Colonic mucosa (tissue), 4 donors: ENCODE data around the gene EHBP1. TPM values are rescaled to one million over a fixed set of nuclear protein-coding genes. Genes with fewer than 3 reads are reported as not detected.

Experiments
- DNase-seq: peaks from one replicate; pipeline ENCODE4 v3.0.0-alpha.2; 2020
- H3K27ac ChIP-seq: fragments of 200-600 bp; one replicate; pipeline ENCODE4 v1.8.0; 2021
- H3K27me3 ChIP-seq: fragments of 200-600 bp; one replicate; pipeline ENCODE4 v1.8.0; 2021
- H3K36me3 ChIP-seq: fragments of 200-600 bp; one replicate; pipeline ENCODE4 v1.8.0; 2021
- H3K4me1 ChIP-seq: fragments of 200-600 bp; one replicate; pipeline ENCODE4 v1.8.0; 2021; ENCODE audit warnings: mild to moderate bottlenecking
- H3K4me3 ChIP-seq: fragments of 200-600 bp; one replicate; pipeline ENCODE4 v1.8.0; 2021
- H3K9ac ChIP-seq, 2 donors: one replicate each; pipeline ENCODE4 v1.7.0; 2013; ENCODE audit warnings: control low read depth in 2 of 2, low read depth in 2 of 2, low read length in 2 of 2
- H3K9me3 ChIP-seq: fragments of 200-600 bp; one replicate; pipeline ENCODE4 v1.8.0; 2021
- intact Hi-C: fragments of 100-400 bp; cut with DNase I; formaldehyde crosslinking; loops from one replicate; pipeline ENCODE4 v1.14.1; 2022
- total RNA-seq, 2 donors: library from RNA; stranded (reverse); fragmentation: NEBNext Ultra II Directional in 1 of 2; extraction: Animal tissue kit (Norgen Biotek cat#: 25700) in 1 of 2; gene quantifications; one replicate each; pipeline ENCODE4 v1.2.1, GENCODE V29; 2021
- TF ChIP-seq, protein P1 (sequence below): fragments of 200-600 bp; IDR thresholded peaks from one replicate; pipeline ENCODE4 v1.8.0; 2022; ENCODE audit warnings: antibody characterized with exemption, mild to moderate bottlenecking
- donor health status: healthy.
- donor health status: DM: no; HTN: no; CAD: no.
- donor health status: DM: no; HTN: no; CAD: no.

EHBP1 gene
- total RNA-seq, 2 donors from 2014 or later = 23.6 to 32.7 TPM

DNA sequence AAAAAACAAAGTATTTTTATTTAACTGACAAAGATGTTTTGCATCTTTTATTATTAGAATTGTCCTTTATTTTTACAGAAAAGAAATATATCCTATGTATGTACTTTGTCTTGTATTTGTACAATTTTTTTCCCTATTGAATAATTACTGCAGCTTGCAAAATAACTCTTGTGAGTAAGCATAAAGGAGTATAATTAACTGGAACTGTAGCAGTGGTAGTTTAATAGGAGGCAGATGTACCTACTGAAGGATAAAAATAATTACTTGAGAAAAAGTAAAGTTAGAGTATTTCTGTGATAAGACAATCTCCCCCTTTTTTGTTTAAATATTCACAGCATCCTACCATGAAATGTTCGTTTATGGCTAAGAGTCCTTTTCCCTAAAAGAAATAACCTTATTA, 34.7 kb downstream of the EHBP1 start:
- H3K9me3 ChIP-seq = no peaks in the 10 kb centered on the region
- intact Hi-C loops = no loop called here
- no peaks in the 10 kb centered on the region for H3K4me1 ChIP-seq
- TF ChIP-seq, protein P1, sequence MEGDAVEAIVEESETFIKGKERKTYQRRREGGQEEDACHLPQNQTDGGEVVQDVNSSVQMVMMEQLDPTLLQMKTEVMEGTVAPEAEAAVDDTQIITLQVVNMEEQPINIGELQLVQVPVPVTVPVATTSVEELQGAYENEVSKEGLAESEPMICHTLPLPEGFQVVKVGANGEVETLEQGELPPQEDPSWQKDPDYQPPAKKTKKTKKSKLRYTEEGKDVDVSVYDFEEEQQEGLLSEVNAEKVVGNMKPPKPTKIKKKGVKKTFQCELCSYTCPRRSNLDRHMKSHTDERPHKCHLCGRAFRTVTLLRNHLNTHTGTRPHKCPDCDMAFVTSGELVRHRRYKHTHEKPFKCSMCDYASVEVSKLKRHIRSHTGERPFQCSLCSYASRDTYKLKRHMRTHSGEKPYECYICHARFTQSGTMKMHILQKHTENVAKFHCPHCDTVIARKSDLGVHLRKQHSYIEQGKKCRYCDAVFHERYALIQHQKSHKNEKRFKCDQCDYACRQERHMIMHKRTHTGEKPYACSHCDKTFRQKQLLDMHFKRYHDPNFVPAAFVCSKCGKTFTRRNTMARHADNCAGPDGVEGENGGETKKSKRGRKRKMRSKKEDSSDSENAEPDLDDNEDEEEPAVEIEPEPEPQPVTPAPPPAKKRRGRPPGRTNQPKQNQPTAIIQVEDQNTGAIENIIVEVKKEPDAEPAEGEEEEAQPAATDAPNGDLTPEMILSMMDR = no peak
- H3K36me3 ChIP-seq = no peaks in the 10 kb centered on the region
- DNase-seq = no peak
- no peaks in the 10 kb centered on the region for H3K27me3 ChIP-seq
- no peak overlapping the region for H3K4me3 ChIP-seq
- no peak overlapping the region for H3K9ac ChIP-seq
- H3K27ac ChIP-seq = no peak overlapping the region

DNA sequence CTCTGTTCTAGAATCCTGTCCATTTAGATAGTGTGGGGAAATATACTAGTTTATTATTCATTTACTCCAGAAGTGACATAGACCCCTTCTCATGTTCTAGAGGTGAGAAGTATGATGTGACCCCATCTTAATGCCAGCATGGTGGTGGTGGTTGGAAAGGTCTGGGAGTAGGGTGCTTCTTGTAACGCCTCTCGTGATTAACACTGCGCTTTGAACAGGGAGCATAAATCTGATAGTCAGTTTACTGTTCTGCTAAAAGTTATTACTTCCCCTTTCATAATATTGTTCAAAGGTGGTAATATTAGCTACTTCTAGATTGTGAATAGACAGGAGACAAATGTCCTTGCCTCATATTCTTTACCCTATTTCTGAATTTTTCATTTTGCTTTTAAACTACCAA, 35.6 kb downstream of the EHBP1 start:
- intact Hi-C loops = no loop called here
- no peak overlapping the region for H3K9ac ChIP-seq
- H3K27me3 ChIP-seq = no peaks in the 10 kb centered on the region
- TF ChIP-seq, protein P1 = no peak
- no peak overlapping the region for H3K4me3 ChIP-seq
- no peaks in the 10 kb centered on the region for H3K9me3 ChIP-seq
- no peaks in the 10 kb centered on the region for H3K36me3 ChIP-seq
- no peak for DNase-seq
- H3K27ac ChIP-seq = no peak overlapping the region
- no peaks in the 10 kb centered on the region for H3K4me1 ChIP-seq

DNA sequence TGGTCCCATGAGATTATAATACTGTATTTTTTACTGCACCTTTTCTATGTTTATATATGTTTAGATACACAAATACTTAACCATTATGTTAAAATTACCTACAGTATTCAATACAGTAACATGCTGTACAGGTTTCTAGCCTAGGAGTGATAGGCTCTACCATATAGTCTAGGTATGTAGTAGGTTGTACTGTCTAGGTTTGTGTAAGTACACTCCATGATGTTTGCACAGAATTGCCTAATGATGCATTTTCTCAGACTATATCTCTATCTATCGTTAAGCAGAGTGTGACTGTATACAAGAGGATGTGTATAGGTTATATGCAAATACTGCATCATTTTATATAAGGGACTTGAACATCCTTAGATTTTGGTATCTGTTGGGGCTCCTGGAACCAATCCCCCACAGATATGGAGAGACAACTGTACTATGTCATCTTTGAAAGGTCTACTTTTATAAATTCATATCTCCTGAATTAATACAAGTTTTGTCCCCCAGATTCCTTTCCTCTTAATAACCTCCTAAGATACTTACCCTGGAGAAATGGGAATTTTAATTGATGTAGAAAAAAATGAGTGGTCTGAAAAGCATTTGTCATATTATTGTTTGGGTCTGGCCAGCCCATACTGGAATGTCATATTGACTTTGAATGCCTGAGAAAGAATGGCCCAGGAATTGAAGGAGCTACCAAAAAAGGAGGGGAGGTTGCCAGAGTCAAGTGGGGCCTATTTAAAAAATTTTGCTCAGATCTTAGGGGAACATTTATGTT, 36.6 kb downstream of the EHBP1 start:
- no peak for DNase-seq
- Histone ChIP-seq H3K9ac (no peak overlapping the region), H3K36me3 (no peaks in the 10 kb centered on the region), H3K27ac (no peak overlapping the region), H3K9me3 (no peaks in the 10 kb centered on the region), H3K4me1 (no peaks in the 10 kb centered on the region), H3K4me3 (no peak overlapping the region), H3K27me3 (no peaks in the 10 kb centered on the region)
- intact Hi-C loops = no loop called here
- TF ChIP-seq, protein P1 = no peak

DNA sequence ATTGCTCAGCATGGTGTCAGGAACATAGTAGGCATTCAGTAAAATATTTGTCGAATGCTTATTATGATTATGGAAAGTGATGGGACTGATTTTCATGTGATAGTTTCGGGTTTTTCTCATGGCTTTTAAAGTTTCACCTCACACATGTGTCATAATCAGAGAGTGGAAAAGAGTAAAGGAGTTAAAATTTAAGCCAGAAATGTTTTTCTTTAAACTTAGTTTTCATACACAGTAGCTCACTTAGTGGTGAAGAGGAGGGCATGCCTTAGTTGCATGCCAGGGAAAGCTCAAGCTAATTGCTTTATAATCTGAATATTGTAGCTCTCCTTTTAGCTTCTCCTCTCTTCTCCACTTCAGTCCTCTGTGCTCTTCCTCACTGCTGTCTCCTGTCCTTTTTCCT, 38.0 kb downstream of the EHBP1 start:
- TF ChIP-seq, protein P1 = no peak
- no peaks in the 10 kb centered on the region for H3K27me3 ChIP-seq
- intact Hi-C loops = no loop called here
- no peak overlapping the region for H3K9ac ChIP-seq
- no peak overlapping the region for H3K4me3 ChIP-seq
- H3K9me3 ChIP-seq = no peaks in the 10 kb centered on the region
- H3K4me1 ChIP-seq = no peaks in the 10 kb centered on the region
- no peak overlapping the region for H3K27ac ChIP-seq
- no peak for DNase-seq
- no peaks in the 10 kb centered on the region for H3K36me3 ChIP-seq

DNA sequence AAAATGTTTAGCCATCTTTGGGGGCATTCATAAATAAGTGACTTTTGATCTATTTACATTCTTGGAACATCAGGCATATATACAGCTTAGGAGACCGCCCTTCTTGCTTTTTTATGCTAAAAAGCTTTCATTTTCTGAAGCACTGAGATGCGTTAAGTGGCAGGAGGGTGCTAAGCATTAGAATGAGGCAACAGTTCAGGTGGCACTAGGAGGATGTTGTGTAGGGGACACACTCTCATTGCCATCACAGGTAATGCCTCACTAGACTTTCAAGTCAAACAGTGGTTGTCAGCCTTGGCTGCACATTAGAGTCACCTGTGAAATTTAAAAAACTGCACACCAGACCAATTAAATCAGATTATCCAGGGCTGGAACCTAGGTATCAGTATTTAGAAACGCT, 39.1 kb downstream of the EHBP1 start:
- no peaks in the 10 kb centered on the region for H3K9me3 ChIP-seq
- no peak overlapping the region for H3K4me3 ChIP-seq
- H3K27me3 ChIP-seq = no peaks in the 10 kb centered on the region
- no peak overlapping the region for H3K9ac ChIP-seq
- TF ChIP-seq, protein P1 = no peak
- H3K27ac ChIP-seq = no peak overlapping the region
- H3K36me3 ChIP-seq = no peaks in the 10 kb centered on the region
- no peak for DNase-seq
- intact Hi-C loops = no loop called here
- no peaks in the 10 kb centered on the region for H3K4me1 ChIP-seq
